ENCODE measurements around the gene CORO2A. TPM values are rescaled to one million over a fixed set of nuclear protein-coding genes. Genes with fewer than 3 reads are reported as not detected.
A peak's percentile ranks its signal among the peaks of the same experiment; 100 is the strongest.

The CORO2A gene
- total and polyA plus RNA-seq, 3 experiments from 2014 or later = 5.1 to 11.9 (median 5.1) TPM

- H3K4me1 ChIP-seq (ENCODE audit: insufficient read depth, low read length) = peaks cover 22% of the 10 kb centered on the region
- H3K27me3 ChIP-seq (ENCODE audit: insufficient read depth, low read length, poor library complexity, severe bottlenecking) = no peaks in the 10 kb centered on the region
- H3K36me3 ChIP-seq (ENCODE audit: insufficient read depth, low read length) = no peaks in the 10 kb centered on the region
- no peak for DNase-seq
- H3K4me1 Mint-ChIP-seq = peaks cover 51 to 65% (median 54%) of the 10 kb centered on the region in 3 donors
- POLR2A ChIA-PET = no interaction called here
- CTCF ChIA-PET = no interaction called here
- no peaks in the 10 kb centered on the region for H3K9me3 Mint-ChIP-seq
- no peak overlapping the region for H3K27ac ChIP-seq (ENCODE audit: low read depth, low read length)
- H3K27ac Mint-ChIP-seq = peak overlapping the region in 4 of 8 donors; percentile 14 to 70 (median 16)
- no peaks in the 10 kb centered on the region for H3K27me3 Mint-ChIP-seq
- H3K4me3 ChIP-seq (ENCODE audit: low read length) = no peak overlapping the region
- no peaks in the 10 kb centered on the region for H3K9me3 ChIP-seq (ENCODE audit: low read length)
- H3K4me3 Mint-ChIP-seq = peak overlapping the region in 1 of 7 donors; percentile 9
- peaks cover 0 to 4% (median 0%) of the 10 kb centered on the region in 3 donors for H3K36me3 Mint-ChIP-seq
These were observed 4.5 kb downstream of the CORO2A start for GRCh38 chr9:98187926-98188325.

DNA sequence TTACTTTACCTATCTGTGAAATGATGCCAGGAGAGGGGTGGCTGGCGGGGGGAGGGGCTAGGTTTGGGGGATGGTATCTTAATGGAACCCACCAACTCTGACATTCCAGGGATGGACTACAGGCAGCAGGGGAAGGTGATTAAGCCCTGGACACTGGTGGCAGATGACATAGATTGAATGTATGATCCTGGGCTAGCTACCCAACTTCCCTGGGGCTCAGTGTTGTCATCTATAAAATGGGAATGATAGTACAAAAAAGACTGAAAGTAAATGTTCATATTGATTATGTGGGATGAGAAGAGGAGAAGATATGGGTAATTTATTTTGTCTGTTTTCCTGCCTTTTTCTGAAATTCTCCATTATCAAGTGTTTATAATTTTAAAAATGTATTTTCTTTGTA, 6.2 kb downstream of the CORO2A start:
- H3K4me1 Mint-ChIP-seq = peaks cover 59 to 72% (median 59%) of the 10 kb centered on the region in 3 donors
- H3K27ac Mint-ChIP-seq = peak overlapping the region in 2 of 8 donors; percentile 19 to 24
- ChIA-PET CTCF (no interaction called here), POLR2A (no interaction called here)
- Histone ChIP-seq H3K9me3 (ENCODE audit: low read length) (no peaks in the 10 kb centered on the region), H3K36me3 (ENCODE audit: insufficient read depth, low read length) (no peaks in the 10 kb centered on the region), H3K4me3 (ENCODE audit: low read length) (no peak overlapping the region), H3K27me3 (ENCODE audit: insufficient read depth, low read length, poor library complexity, severe bottlenecking) (no peaks in the 10 kb centered on the region), H3K27ac (ENCODE audit: low read depth, low read length) (no peak overlapping the region), H3K4me1 (ENCODE audit: insufficient read depth, low read length) (peaks cover 16% of the 10 kb centered on the region)
- H3K4me3 Mint-ChIP-seq = no peak overlapping the region
- H3K36me3 Mint-ChIP-seq = peaks cover 0 to 3% (median 2%) of the 10 kb centered on the region in 3 donors
- H3K27me3 Mint-ChIP-seq = no peaks in the 10 kb centered on the region
- no peaks in the 10 kb centered on the region for H3K9me3 Mint-ChIP-seq
- no peak for DNase-seq

DNA sequence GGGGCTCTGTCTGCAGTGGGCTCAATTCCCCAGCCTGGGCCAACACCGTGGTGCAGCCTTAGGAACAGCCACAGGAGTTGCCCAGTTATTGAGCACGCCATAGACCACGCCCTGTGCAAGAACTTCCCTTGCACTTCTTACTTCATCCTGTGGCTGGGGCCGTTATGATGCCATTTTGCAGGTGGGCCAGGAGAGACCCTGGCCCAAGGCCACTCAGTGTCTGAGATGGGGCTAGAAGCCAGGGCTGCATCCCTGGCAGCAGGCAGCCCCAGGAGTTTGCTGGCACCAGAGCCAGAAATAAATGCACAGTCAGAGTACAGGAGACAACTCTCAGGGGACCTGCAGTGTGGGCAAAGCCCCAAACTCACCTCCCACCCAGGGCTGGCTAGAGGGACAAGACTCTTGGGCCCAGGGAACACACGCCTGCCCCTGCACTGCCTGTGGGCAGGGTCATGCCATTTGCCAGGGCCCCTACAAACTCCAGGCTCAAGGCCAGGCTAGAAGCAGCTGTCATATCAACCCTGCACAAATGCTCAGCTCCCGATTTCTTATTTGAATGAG, 6.7 kb downstream of the CORO2A start:
- peaks cover 56 to 70% (median 56%) of the 10 kb centered on the region in 3 donors for H3K4me1 Mint-ChIP-seq
- ChIA-PET CTCF (no interaction called here), POLR2A (no interaction called here)
- peak overlapping the region in 1 of 8 donors; percentile 63 for H3K27ac Mint-ChIP-seq
- Histone ChIP-seq H3K27ac (ENCODE audit: low read depth, low read length) (no peak overlapping the region), H3K9me3 (ENCODE audit: low read length) (no peaks in the 10 kb centered on the region), H3K36me3 (ENCODE audit: insufficient read depth, low read length) (no peaks in the 10 kb centered on the region), H3K4me3 (ENCODE audit: low read length) (no peak overlapping the region), H3K4me1 (ENCODE audit: insufficient read depth, low read length) (peaks cover 11% of the 10 kb centered on the region), H3K27me3 (ENCODE audit: insufficient read depth, low read length, poor library complexity, severe bottlenecking) (no peaks in the 10 kb centered on the region)
- DNase-seq = no peak
- no peaks in the 10 kb centered on the region for H3K9me3 Mint-ChIP-seq
- H3K36me3 Mint-ChIP-seq = peaks cover 0 to 3% (median 2%) of the 10 kb centered on the region in 3 donors
- no peaks in the 10 kb centered on the region for H3K27me3 Mint-ChIP-seq
- peak overlapping the region in 1 of 7 donors; percentile 58 for H3K4me3 Mint-ChIP-seq

DNA sequence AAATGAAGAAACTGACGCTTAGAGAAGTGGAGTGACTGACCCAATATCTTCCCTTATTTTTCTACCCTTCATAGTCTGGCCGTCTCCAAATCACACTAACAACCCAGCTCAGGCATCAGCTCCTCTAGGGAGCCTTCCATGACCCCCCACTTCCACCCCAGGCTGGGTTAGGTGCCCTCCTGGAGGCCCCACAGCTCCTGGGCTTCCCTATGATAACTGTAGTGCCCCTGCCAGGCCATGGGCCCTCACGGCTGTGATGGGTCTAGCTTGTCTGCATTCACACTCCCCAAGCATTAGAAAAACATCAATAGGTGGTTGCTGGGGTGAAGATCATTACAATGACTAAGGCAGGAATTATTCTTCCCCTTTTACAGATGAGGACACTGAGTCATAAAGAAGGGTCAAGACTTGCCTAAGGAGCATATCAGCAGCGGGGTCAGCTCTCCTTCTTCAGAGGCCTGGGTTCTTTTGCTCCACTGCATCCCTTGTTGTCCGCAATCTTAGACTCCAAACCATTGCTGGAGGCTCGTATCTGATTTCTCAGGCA, 7.3 kb downstream of the CORO2A start:
- Mint-ChIP-seq H3K4me1 (peaks cover 56 to 70% (median 56%) of the 10 kb centered on the region in 3 donors), H3K27ac (peak overlapping the region in 2 of 8 donors; percentile 54 to 63), H3K4me3 (no peak overlapping the region), H3K27me3 (no peaks in the 10 kb centered on the region), H3K9me3 (no peaks in the 10 kb centered on the region), H3K36me3 (peaks cover 0 to 4% (median 3%) of the 10 kb centered on the region in 3 donors)
- Histone ChIP-seq H3K4me1 (ENCODE audit: insufficient read depth, low read length) (peaks cover 6% of the 10 kb centered on the region), H3K27ac (ENCODE audit: low read depth, low read length) (no peak overlapping the region), H3K4me3 (ENCODE audit: low read length) (no peak overlapping the region), H3K36me3 (ENCODE audit: insufficient read depth, low read length) (no peaks in the 10 kb centered on the region), H3K9me3 (ENCODE audit: low read length) (no peaks in the 10 kb centered on the region), H3K27me3 (ENCODE audit: insufficient read depth, low read length, poor library complexity, severe bottlenecking) (no peaks in the 10 kb centered on the region)
- no peak for DNase-seq
- ChIA-PET POLR2A (no interaction called here), CTCF (no interaction called here)

- H3K4me1 ChIP-seq (ENCODE audit: insufficient read depth, low read length) = peaks cover 4% of the 10 kb centered on the region
- no peaks in the 10 kb centered on the region for H3K9me3 ChIP-seq (ENCODE audit: low read length)
- CTCF ChIA-PET = no interaction called here
- Mint-ChIP-seq H3K9me3 (no peaks in the 10 kb centered on the region), H3K4me3 (no peak overlapping the region), H3K4me1 (peaks cover 53 to 70% (median 55%) of the 10 kb centered on the region in 3 donors), H3K27me3 (no peaks in the 10 kb centered on the region), H3K27ac (peak overlapping the region in 1 of 8 donors; percentile 32), H3K36me3 (peaks cover 0 to 4% (median 3%) of the 10 kb centered on the region in 3 donors)
- no peak overlapping the region for H3K4me3 ChIP-seq (ENCODE audit: low read length)
- DNase-seq = no peak
- no peaks in the 10 kb centered on the region for H3K27me3 ChIP-seq (ENCODE audit: insufficient read depth, low read length, poor library complexity, severe bottlenecking)
- no peaks in the 10 kb centered on the region for H3K36me3 ChIP-seq (ENCODE audit: insufficient read depth, low read length)
- POLR2A ChIA-PET = no interaction called here
- H3K27ac ChIP-seq (ENCODE audit: low read depth, low read length) = no peak overlapping the region
These were observed 8.1 kb downstream of the CORO2A start for GRCh38 chr9:98184326-98184725.

GRCh38 chr9:98182889-98183599, 9.4 kb downstream of the CORO2A start:
- H3K36me3 Mint-ChIP-seq = peaks cover 0 to 6% (median 3%) of the 10 kb centered on the region in 3 donors
- H3K9me3 Mint-ChIP-seq = no peaks in the 10 kb centered on the region
- Histone ChIP-seq H3K27ac (ENCODE audit: low read depth, low read length) (peak overlapping the region; percentile 47), H3K36me3 (ENCODE audit: insufficient read depth, low read length) (no peaks in the 10 kb centered on the region), H3K4me1 (ENCODE audit: insufficient read depth, low read length) (no peaks in the 10 kb centered on the region), H3K27me3 (ENCODE audit: insufficient read depth, low read length, poor library complexity, severe bottlenecking) (no peaks in the 10 kb centered on the region), H3K4me3 (ENCODE audit: low read length) (no peak overlapping the region), H3K9me3 (ENCODE audit: low read length) (no peaks in the 10 kb centered on the region)
- H3K4me1 Mint-ChIP-seq = peaks cover 45 to 67% (median 50%) of the 10 kb centered on the region in 3 donors
- ChIA-PET CTCF (interaction anchor here (1.1 kb wide), 1 partner anchor 9 kb away, joined by 4 read pairs; no protein-coding TSS in a partner anchor), POLR2A (interaction anchor here (0.8 kb wide), 1 partner anchor 9 kb away, joined by 5 read pairs; the partner anchor contains the start of gene CORO2A)
- H3K4me3 Mint-ChIP-seq = no peak overlapping the region
- H3K27ac Mint-ChIP-seq = no peak overlapping the region
- H3K27me3 Mint-ChIP-seq = no peaks in the 10 kb centered on the region
- no peak for DNase-seq

- DNase-seq = no peak
- H3K27me3 ChIP-seq (ENCODE audit: insufficient read depth, low read length, poor library complexity, severe bottlenecking) = no peaks in the 10 kb centered on the region
- H3K4me1 ChIP-seq (ENCODE audit: insufficient read depth, low read length) = no peaks in the 10 kb centered on the region
- H3K4me3 Mint-ChIP-seq = no peak overlapping the region
- peaks cover 0 to 6% (median 3%) of the 10 kb centered on the region in 3 donors for H3K36me3 Mint-ChIP-seq
- CTCF ChIA-PET = interaction anchor here (1.1 kb wide), 1 partner anchor 10 kb away, joined by 4 read pairs; no protein-coding TSS in a partner anchor
- POLR2A ChIA-PET = interaction anchor here (0.8 kb wide), 1 partner anchor 10 kb away, joined by 5 read pairs; the partner anchor contains the start of gene CORO2A
- no peaks in the 10 kb centered on the region for H3K9me3 Mint-ChIP-seq
- H3K36me3 ChIP-seq (ENCODE audit: insufficient read depth, low read length) = no peaks in the 10 kb centered on the region
- H3K27ac ChIP-seq (ENCODE audit: low read depth, low read length) = peak overlapping the region; percentile 47
- H3K9me3 ChIP-seq (ENCODE audit: low read length) = no peaks in the 10 kb centered on the region
- no peak overlapping the region for H3K4me3 ChIP-seq (ENCODE audit: low read length)
- H3K27ac Mint-ChIP-seq = peak overlapping the region in 3 of 8 donors; percentile 37 to 70 (median 61)
- H3K4me1 Mint-ChIP-seq = peaks cover 39 to 60% (median 44%) of the 10 kb centered on the region in 3 donors
- no peaks in the 10 kb centered on the region for H3K27me3 Mint-ChIP-seq
These were observed 10.2 kb downstream of the CORO2A start for GRCh38 chr9:98182069-98182820.
